Activated CD4-positive, alpha-beta memory T cell treated with anti-CD3 and anti-CD28 coated beads for 36 hours (primary cell): Measurements from ENCODE around the gene CD320. TPM values are rescaled to one million over a fixed set of nuclear protein-coding genes. Genes with fewer than 3 reads are reported as not detected.

ENCODE experiments used
- CTCF ChIA-PET: fragments of 350-600 bp; sonication (Branson Sonifier 250); formaldehyde crosslinking; loops from one replicate; lab custom pipeline; 2021; ENCODE audit warnings: antibody characterized with exemption, inconsistent platforms; lab: Charles Lee
- POLR2A ChIA-PET: fragments of 350-600 bp; sonication (Branson Sonifier 250); formaldehyde crosslinking; loops from one replicate; lab custom pipeline; 2021; ENCODE audit warnings: antibody characterized with exemption; lab: Charles Lee
- DNase-seq: peaks from one replicate; pipeline ENCODE4 v3.0.0-alpha.2; 2020
- H3K27ac Mint-ChIP-seq: one replicate; pipeline ENCODE4 v1.8.0; 2021; ENCODE audit warnings: mixed read lengths
- H3K27me3 Mint-ChIP-seq: one replicate; pipeline ENCODE4 v1.8.0; 2021; ENCODE audit warnings: mixed read lengths
- H3K36me3 Mint-ChIP-seq: one replicate; pipeline ENCODE4 v1.8.0; 2021; ENCODE audit warnings: mixed read lengths
- H3K4me1 Mint-ChIP-seq: one replicate; pipeline ENCODE4 v1.8.0; 2021; ENCODE audit warnings: low read depth, mixed read lengths
- H3K4me3 Mint-ChIP-seq: one replicate; pipeline ENCODE4 v1.8.0; 2021; ENCODE audit warnings: mild to moderate bottlenecking, mixed read lengths
- H3K9me3 Mint-ChIP-seq: one replicate; pipeline ENCODE4 v1.8.0; 2021; ENCODE audit warnings: mixed read lengths
- intact Hi-C: fragments of 100-400 bp; cut with micrococcal nuclease; formaldehyde crosslinking; loops from one replicate; pipeline ENCODE4 v1.15.1; 2023
- total RNA-seq, 2 experiments: library from RNA; stranded (reverse); gene quantifications; one replicate each; pipeline ENCODE4 v1.2.3, GENCODE V29; 2021

Gene CD320
- total RNA-seq, 2 experiments from 2014 or later, result 44.9 to 45.4 TPM

DNA sequence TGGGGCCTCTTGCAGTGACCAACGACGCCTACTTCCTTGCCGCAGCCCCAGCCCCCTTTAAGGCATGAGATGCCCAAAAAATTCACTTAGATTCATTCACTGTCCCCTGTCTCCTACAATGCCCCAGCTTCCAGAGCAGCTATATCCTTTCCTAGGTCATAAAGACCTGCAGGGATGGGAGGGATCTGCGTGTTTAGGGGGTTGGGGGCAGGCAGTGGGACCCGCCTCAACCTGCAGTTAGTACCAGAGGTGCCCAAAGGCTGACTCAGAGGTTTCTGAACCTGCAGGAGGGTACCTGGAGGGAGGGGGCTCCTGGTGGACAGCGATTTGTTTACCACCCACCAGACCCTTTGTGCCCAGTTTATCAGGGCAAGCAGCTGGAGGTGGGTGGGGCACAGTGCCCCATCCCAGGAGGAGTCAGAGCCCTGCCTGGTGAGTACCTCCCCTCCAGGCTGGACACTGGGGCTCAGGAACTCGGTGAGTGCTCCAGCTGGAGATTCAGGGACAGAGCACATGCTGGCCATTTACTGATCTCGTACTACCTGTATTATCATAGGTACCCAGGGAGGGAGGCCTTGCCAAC, 23.2 kb upstream of the CD320 start:
- no peak for DNase-seq
- ChIA-PET POLR2A (no interaction called here), CTCF (no interaction called here)
- peaks cover 12% of the 10 kb centered on the region for H3K27me3 Mint-ChIP-seq
- no peak overlapping the region for H3K27ac Mint-ChIP-seq
- H3K4me3 Mint-ChIP-seq, result no peak overlapping the region
- intact Hi-C loops, result no loop called here
- H3K36me3 Mint-ChIP-seq, result no peaks in the 10 kb centered on the region
- peaks cover 5% of the 10 kb centered on the region for H3K4me1 Mint-ChIP-seq
- H3K9me3 Mint-ChIP-seq, result no peaks in the 10 kb centered on the region

GRCh38 chr19:8329996-8330395, 21.8 kb upstream of the CD320 start:
- CTCF ChIA-PET, result no interaction called here
- POLR2A ChIA-PET, result no interaction called here
- DNase-seq, result no peak
- no peaks in the 10 kb centered on the region for H3K9me3 Mint-ChIP-seq
- intact Hi-C loops, result no loop called here
- H3K4me1 Mint-ChIP-seq, result peaks cover 1% of the 10 kb centered on the region
- no peaks in the 10 kb centered on the region for H3K36me3 Mint-ChIP-seq
- no peak overlapping the region for H3K27ac Mint-ChIP-seq
- H3K4me3 Mint-ChIP-seq, result no peak overlapping the region
- peaks cover 6% of the 10 kb centered on the region for H3K27me3 Mint-ChIP-seq

- DNase-seq, result no peak
- H3K4me1 Mint-ChIP-seq, result peaks cover 20% of the 10 kb centered on the region
- no peak overlapping the region for H3K27ac Mint-ChIP-seq
- CTCF ChIA-PET, result interaction anchor here (1.4 kb wide), 1 partner anchor 9 kb away, joined by 5 read pairs; no protein-coding TSS in a partner anchor
- peaks cover 31% of the 10 kb centered on the region for H3K36me3 Mint-ChIP-seq
- POLR2A ChIA-PET, result no interaction called here
- intact Hi-C loops, result no loop called here
- no peaks in the 10 kb centered on the region for H3K9me3 Mint-ChIP-seq
- no peak overlapping the region for H3K4me3 Mint-ChIP-seq
- H3K27me3 Mint-ChIP-seq, result no peaks in the 10 kb centered on the region
Observed at GRCh38 chr19:8325454-8325853, 17.3 kb upstream of the CD320 start.

DNA sequence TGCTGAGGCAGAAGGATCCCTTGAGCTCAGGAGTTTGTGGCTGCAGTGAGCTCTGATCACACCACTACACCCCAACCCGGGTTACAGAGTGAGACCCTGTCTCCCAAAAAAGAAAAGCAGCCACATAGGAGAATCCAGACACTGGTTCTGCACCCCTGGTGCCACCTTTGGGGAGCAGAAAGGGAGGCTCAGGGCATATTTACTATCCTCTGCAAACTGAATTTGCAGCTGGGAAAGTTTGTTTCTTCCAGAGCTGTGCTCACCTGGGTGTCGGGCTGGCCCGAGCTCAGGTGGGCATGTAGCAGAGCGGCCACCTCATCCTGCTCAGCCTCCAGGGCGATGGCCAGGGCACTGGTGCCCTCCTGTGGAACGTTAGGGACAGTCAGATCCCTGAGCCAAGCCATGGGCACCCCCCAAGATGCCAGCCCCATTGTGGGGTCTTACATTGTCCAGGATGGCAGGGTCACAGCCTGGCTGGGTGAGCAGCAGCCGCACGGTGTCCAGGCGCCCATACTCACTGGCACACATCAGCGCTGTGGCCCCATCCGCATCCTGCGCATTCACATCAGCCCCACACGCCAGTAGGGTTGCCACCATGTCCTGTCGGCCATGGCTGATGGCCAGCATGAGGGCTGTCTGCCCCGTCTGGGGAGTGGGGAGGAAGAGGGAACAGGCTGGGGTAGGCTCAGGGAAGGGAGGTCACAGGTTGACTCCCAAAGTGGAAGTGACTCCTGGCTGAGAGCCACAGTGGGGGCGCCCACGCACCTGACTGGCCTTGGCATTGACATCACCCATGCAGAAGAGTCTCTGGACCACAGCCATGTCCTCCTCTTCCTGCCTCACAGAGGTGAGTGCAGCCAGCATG, 16.3 kb upstream of the CD320 start:
- H3K27ac Mint-ChIP-seq, result no peak overlapping the region
- peak overlapping the region; percentile 8 for H3K4me3 Mint-ChIP-seq
- no peak for DNase-seq
- H3K9me3 Mint-ChIP-seq, result no peaks in the 10 kb centered on the region
- peaks cover 28% of the 10 kb centered on the region for H3K4me1 Mint-ChIP-seq
- peaks cover 31% of the 10 kb centered on the region for H3K36me3 Mint-ChIP-seq
- H3K27me3 Mint-ChIP-seq, result no peaks in the 10 kb centered on the region
- intact Hi-C loops, result no loop called here
- ChIA-PET CTCF (interaction anchor here (0.7 to 2.1 kb wide), 4 partner anchors 10 to 64 kb away, joined by 3 to 9 read pairs (median 6); no protein-coding TSS in a partner anchor), POLR2A (interaction anchor here (1.2 kb wide), 1 partner anchor 9 kb away, joined by 4 read pairs; no protein-coding TSS in a partner anchor)

GRCh38 chr19:8323781-8324185, 15.6 kb upstream of the CD320 start:
- H3K27me3 Mint-ChIP-seq, result no peaks in the 10 kb centered on the region
- peaks cover 31% of the 10 kb centered on the region for H3K36me3 Mint-ChIP-seq
- no peak overlapping the region for H3K27ac Mint-ChIP-seq
- intact Hi-C loops, result no loop called here
- POLR2A ChIA-PET, result interaction anchor here (1.2 kb wide), 1 partner anchor 10 kb away, joined by 4 read pairs; no protein-coding TSS in a partner anchor
- H3K4me1 Mint-ChIP-seq, result peaks cover 33% of the 10 kb centered on the region
- no peaks in the 10 kb centered on the region for H3K9me3 Mint-ChIP-seq
- peak overlapping the region; percentile 8 for H3K4me3 Mint-ChIP-seq
- no peak for DNase-seq
- CTCF ChIA-PET, result interaction anchor here (0.7 to 2.1 kb wide), 3 partner anchors 12 to 64 kb away, joined by 3 to 9 read pairs (median 7); no protein-coding TSS in a partner anchor

DNA sequence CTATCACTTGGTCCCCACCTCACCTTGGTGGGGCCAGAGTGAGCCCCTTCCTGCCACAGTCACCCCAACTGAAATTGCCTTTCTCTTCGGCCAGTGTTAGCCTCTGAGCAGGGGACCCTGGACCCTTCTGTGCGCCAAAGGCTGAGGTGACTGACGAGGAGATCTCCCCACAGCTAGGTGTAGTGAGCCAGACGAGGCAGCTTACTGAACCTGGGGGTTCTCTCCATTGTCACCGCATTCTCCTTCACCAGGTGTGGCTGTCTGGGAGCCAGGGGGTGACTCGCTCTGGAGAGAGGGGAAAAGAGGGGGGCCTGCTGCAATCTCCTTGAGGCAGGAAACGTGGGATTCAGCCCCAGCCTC, 14.5 kb upstream of the CD320 start:
- ChIA-PET CTCF (interaction anchor here (2.1 kb wide), 1 partner anchor 13 kb away, joined by 9 read pairs; no protein-coding TSS in a partner anchor), POLR2A (interaction anchor here (1.0 kb wide), 1 partner anchor 379 kb away, joined by 4 read pairs; the partner anchor contains the start of gene TIMM44)
- Mint-ChIP-seq H3K27me3 (no peaks in the 10 kb centered on the region), H3K36me3 (peaks cover 31% of the 10 kb centered on the region), H3K9me3 (no peaks in the 10 kb centered on the region), H3K4me3 (peak overlapping the region; percentile 99), H3K4me1 (peaks cover 33% of the 10 kb centered on the region), H3K27ac (peak overlapping the region; percentile 91)
- DNase-seq, result no peak
- intact Hi-C loops, result no loop called here

DNA sequence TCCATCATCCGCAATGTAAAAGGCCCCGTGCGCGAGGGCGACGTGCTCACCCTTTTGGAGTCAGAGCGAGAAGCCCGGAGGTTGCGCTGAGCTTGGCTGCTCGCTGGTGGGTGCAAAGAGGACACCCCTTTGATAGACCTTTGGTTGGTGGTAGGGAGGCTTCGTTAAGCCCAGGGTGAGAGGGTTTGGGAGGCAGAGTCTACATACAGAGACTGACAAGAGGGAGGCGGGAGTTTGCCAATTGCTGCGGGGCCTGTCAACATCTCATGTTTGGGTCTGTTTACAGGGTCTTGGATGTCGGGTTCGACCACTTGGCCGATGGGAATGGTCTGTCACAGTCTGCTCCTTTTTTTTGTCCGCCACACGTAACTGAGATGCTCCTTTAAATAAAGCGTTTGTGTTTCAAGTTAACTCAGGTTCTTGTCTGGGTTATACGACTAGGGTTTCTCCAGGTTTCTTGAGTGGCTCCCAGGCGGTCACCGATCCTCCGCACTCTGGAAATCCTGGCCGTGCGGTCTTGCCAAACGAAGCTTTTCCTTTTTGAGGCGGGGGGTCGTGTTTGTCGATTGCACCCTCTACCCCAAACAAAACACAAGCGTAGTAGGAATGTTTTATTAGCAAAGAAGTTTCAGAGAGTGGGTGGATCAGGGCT, 14.0 kb upstream of the CD320 start:
- Mint-ChIP-seq H3K36me3 (peaks cover 31% of the 10 kb centered on the region), H3K27ac (peak overlapping the region; percentile 91), H3K9me3 (no peaks in the 10 kb centered on the region), H3K4me3 (peak overlapping the region; percentile 99), H3K4me1 (peaks cover 33% of the 10 kb centered on the region), H3K27me3 (no peaks in the 10 kb centered on the region)
- no peak for DNase-seq
- intact Hi-C loops, result loop anchor here (1.0 kb wide), 3 partner anchors 14 to 379 kb away; partner anchors contain the start of genes CD320, RAB11B and TIMM44
- CTCF ChIA-PET, result interaction anchor here (1.9 to 2.1 kb wide), 2 partner anchors 13 to 14 kb away, joined by 7 to 9 read pairs; no protein-coding TSS in a partner anchor
- POLR2A ChIA-PET, result interaction anchor here (0.9 to 1.5 kb wide), 6 partner anchors 12 to 191 kb away, joined by 3 to 8 read pairs (median 3); partner anchors contain the start of genes HNRNPM and ZNF414

DNA sequence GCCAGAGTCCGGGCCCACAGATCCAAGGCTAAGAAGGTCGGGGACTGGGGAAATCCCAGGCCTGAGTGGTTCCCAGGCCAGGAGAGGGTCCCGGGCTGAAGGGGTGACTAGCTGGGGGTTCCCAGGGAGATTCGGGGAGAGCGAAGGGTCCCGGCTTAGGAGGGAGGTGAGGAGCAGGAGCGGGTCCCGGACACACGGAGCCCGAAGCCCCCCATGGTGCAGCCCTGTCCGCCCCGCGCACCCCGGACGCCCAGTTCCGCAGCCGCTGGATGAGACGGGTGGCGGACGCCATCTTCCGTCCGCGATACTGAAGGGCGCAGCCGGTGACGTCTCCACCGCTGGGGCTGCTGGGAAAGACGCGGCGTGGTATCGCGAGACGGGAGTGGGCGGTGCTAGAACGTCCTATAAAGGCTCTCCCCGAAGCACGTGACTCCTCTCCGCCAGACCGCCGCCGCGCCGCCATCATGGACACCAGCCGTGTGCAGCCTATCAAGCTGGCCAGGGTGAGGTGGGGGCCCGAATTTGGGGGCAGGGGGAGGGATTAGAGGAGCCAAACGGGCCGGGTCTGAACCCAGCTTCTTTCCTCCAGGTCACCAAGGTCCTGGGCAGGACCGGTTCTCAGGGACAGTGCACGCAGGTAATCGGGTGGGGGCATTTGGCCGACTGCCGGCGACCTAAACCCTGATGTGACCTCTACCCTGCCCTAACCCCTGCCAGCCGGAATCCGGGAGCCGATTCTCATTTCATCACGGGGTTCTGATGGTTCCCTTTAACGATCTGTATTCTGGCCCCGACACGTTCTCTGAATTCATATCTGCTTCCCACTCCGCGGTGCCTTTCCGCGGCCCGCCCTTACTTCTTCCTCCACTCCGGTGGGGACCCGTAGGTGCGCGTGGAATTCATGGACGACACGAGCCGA, 13.2 kb upstream of the CD320 start, which contains the start of the genes NDUFA7 and RPS28:
NDUFA7 (minus strand) TSS at position 309 of the 919 bp plus-strand sequence; CDS start at position 292, 17 bp downstream.
RPS28 (plus strand) TSS at position 430 of the 919 bp plus-strand sequence; CDS start at position 465, 35 bp downstream.
- POLR2A ChIA-PET, result interaction anchor here (0.9 to 1.6 kb wide), 7 partner anchors 10 to 192 kb away, joined by 3 to 8 read pairs (median 3); partner anchors contain the start of genes HNRNPM and ZNF414
- intact Hi-C loops, result loop anchor here (1.0 kb wide), 3 partner anchors 13 to 378 kb away; partner anchors contain the start of genes CD320, RAB11B and TIMM44

DNA sequence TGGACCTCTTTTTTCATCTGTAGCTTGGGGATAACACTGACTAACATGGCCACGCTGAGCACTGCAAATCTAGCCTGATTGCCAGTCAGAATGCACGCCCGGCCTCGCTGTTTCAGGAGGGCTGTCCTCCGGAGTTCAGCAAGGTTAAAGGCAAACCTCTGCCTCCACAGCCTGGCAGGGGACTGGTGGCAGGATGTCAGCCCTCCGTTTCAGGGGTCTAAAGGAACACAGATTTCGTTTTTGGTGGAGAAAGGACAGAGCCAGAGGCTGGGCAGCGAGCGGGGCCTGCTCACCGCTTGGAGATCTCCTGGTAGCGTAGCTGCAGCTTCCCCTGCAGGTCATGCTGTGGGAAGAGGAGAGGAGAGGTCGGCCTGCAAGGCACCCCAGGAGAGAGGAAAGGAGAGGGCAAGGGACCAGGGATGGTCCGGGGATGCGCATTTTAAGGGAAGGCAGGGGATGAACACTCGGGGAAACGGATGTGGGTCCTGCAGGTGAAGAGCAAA, 12.5 kb upstream of the CD320 start:
- DNase-seq, result peak; percentile 52

More for the DNA sequence above, 13.2 kb upstream of the CD320 start, which contains the start of the genes NDUFA7 and RPS28:
- H3K4me1 Mint-ChIP-seq, result peaks cover 33% of the 10 kb centered on the region
- peak within 1 kb of the TSS; percentile 91 for H3K27ac Mint-ChIP-seq
- peaks cover 33% of the 10 kb centered on the region for H3K36me3 Mint-ChIP-seq
- H3K4me3 Mint-ChIP-seq, result peak within 1 kb of the TSS; percentile 99
- CTCF ChIA-PET, result interaction anchor here (1.4 to 1.9 kb wide), 2 partner anchors 14 to 257 kb away, joined by 3 to 7 read pairs; no protein-coding TSS in a partner anchor
- peak; percentile 99 for DNase-seq
- H3K27me3 Mint-ChIP-seq, result no peaks in the 10 kb centered on the region
- H3K9me3 Mint-ChIP-seq, result no peaks in the 10 kb centered on the region

More for the DNA sequence above, 12.5 kb upstream of the CD320 start:
- POLR2A ChIA-PET, result interaction anchor here (1.4 to 1.6 kb wide), 5 partner anchors 9 to 193 kb away, joined by 3 to 8 read pairs (median 3); partner anchors contain the start of gene ZNF414
- intact Hi-C loops, result loop anchor here (1.0 kb wide), 3 partner anchors 12 to 377 kb away; partner anchors contain the start of genes CD320, RAB11B and TIMM44
- CTCF ChIA-PET, result interaction anchor here (0.8 to 1.9 kb wide), 3 partner anchors 15 to 257 kb away, joined by 3 to 7 read pairs (median 4); no protein-coding TSS in a partner anchor
- Mint-ChIP-seq H3K36me3 (peaks cover 34% of the 10 kb centered on the region), H3K27ac (peak overlapping the region; percentile 91), H3K9me3 (no peaks in the 10 kb centered on the region), H3K4me1 (peaks cover 33% of the 10 kb centered on the region), H3K4me3 (peak overlapping the region; percentile 99), H3K27me3 (no peaks in the 10 kb centered on the region)
